ENCODE measurements around the gene KCNJ6.

DNA sequence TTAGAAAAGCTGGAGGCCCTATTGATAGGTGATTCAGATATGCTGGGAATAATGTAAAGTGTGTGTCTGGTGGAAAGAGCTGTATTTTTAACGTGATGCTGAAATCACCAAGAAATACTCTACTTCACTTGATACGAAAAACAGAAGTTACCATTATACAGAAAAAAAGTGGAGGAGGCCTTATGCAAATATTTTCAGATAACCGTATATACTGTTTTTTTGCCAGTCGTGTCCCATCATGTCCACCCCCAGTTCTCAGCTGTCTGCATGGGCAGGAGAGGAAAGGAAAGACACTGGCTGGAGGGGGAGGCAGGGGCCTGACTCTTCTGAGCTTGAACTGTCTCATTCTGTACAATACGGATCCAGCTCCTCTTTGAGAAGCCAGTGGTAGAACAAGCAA is 51.1 kb downstream of the KCNJ6 start:
- TF ChIP-seq, protein P1, sequence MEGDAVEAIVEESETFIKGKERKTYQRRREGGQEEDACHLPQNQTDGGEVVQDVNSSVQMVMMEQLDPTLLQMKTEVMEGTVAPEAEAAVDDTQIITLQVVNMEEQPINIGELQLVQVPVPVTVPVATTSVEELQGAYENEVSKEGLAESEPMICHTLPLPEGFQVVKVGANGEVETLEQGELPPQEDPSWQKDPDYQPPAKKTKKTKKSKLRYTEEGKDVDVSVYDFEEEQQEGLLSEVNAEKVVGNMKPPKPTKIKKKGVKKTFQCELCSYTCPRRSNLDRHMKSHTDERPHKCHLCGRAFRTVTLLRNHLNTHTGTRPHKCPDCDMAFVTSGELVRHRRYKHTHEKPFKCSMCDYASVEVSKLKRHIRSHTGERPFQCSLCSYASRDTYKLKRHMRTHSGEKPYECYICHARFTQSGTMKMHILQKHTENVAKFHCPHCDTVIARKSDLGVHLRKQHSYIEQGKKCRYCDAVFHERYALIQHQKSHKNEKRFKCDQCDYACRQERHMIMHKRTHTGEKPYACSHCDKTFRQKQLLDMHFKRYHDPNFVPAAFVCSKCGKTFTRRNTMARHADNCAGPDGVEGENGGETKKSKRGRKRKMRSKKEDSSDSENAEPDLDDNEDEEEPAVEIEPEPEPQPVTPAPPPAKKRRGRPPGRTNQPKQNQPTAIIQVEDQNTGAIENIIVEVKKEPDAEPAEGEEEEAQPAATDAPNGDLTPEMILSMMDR (conservative IDR thresholded peaks at IDR 0.05; ENCODE audit: low read length): no peak
- no peak for TF ChIP-seq EZH2phosphoT487 (IDR thresholded peaks at IDR 0.05; ENCODE audit: borderline replicate concordance, low read depth, low read length)
